H9 (cell line): Measurements from ENCODE around the gene TP53TG5. TPM values are rescaled to one million over a fixed set of nuclear protein-coding genes. Genes with fewer than 3 reads are reported as not detected.

Experiments
- DNase-seq: peaks from one replicate; pipeline ENCODE4 v3.0.0-alpha.2; 2017
- H2AFZ ChIP-seq: one replicate; pipeline ENCODE4 v1.6.1; 2013; ENCODE audit warnings: mild to moderate bottlenecking, low read length, control low read depth, moderate library complexity
- H2AK5ac ChIP-seq: 2 replicates; pipeline ENCODE4 v1.6.1; 2013; ENCODE audit warnings: low read length, control low read depth, mixed read lengths; ENCODE audit not compliant: insufficient read length
- H2BK120ac ChIP-seq: one replicate; pipeline ENCODE4 v1.6.1; 2013; ENCODE audit warnings: low read depth, mild to moderate bottlenecking, low read length, control low read depth, inconsistent platforms; ENCODE audit not compliant: poor library complexity, severe bottlenecking
- H2BK12ac ChIP-seq: 2 replicates; pipeline ENCODE4 v1.6.1; 2013; ENCODE audit warnings: low read length, control low read depth, mixed read lengths, low read depth; ENCODE audit not compliant: insufficient read length
- H2BK15ac ChIP-seq: 2 replicates; pipeline ENCODE4 v1.6.1; 2013; ENCODE audit warnings: low read depth, low read length, control low read depth
- H2BK20ac ChIP-seq: one replicate; pipeline ENCODE4 v1.6.1; 2013; ENCODE audit warnings: low read depth, mild to moderate bottlenecking, low read length, control low read depth, inconsistent platforms; ENCODE audit not compliant: poor library complexity, severe bottlenecking
- H2BK5ac ChIP-seq: 2 replicates; pipeline ENCODE4 v1.6.1; 2013; ENCODE audit warnings: low read length, control low read depth, mixed read lengths; ENCODE audit not compliant: insufficient read length
- H3K14ac ChIP-seq: 2 replicates; pipeline ENCODE4 v1.6.1; 2013; ENCODE audit warnings: low read length, control low read depth; ENCODE audit not compliant: insufficient read depth
- H3K18ac ChIP-seq: 2 replicates; pipeline ENCODE4 v1.6.1; 2013; ENCODE audit warnings: low read depth, mild to moderate bottlenecking, mixed read lengths, low read length, control low read depth; ENCODE audit not compliant: insufficient read length
- H3K23ac ChIP-seq: 2 replicates; pipeline ENCODE4 v1.6.1; 2013; ENCODE audit warnings: low read length, control low read depth, mixed read lengths, low read depth; ENCODE audit not compliant: insufficient read length
- H3K23me2 ChIP-seq: 2 replicates; pipeline ENCODE4 v1.6.1; 2013; ENCODE audit warnings: low read depth, mild to moderate bottlenecking, mixed read lengths, low read length, control low read depth; ENCODE audit not compliant: insufficient read length, poor library complexity, severe bottlenecking
- H3K27ac ChIP-seq: 2 replicates; pipeline ENCODE4 v1.5.1; 2013; ENCODE audit warnings: low read length, control low read depth, mixed read lengths, low read depth; ENCODE audit not compliant: insufficient read length
- H3K27me3 ChIP-seq: 2 replicates; pipeline ENCODE4 v1.6.1; 2013; ENCODE audit warnings: low read length, control low read depth, inconsistent platforms; ENCODE audit not compliant: insufficient read depth
- H3K4ac ChIP-seq: 2 replicates; pipeline ENCODE4 v1.6.1; 2013; ENCODE audit warnings: low read depth, mild to moderate bottlenecking, control low read depth, inconsistent platforms, low read length, moderate library complexity
- H3K4me1 ChIP-seq: 2 replicates; pipeline ENCODE4 v1.6.1; 2013; ENCODE audit warnings: low read length, control low read depth, inconsistent platforms; ENCODE audit not compliant: insufficient read depth
- H3K4me2 ChIP-seq: 2 replicates; pipeline ENCODE4 v1.6.1; 2013; ENCODE audit warnings: low read length, control low read depth, mixed read lengths; ENCODE audit not compliant: insufficient read length, insufficient read depth
- H3K56ac ChIP-seq: 2 replicates; pipeline ENCODE4 v1.6.1; 2013; ENCODE audit warnings: low read depth, mild to moderate bottlenecking, mixed read lengths, low read length, control low read depth; ENCODE audit not compliant: insufficient read length
- H3K79me1 ChIP-seq: 2 replicates; pipeline ENCODE4 v1.6.1; 2013; ENCODE audit warnings: low read depth, mild to moderate bottlenecking, moderate library complexity, low read length, control low read depth, inconsistent platforms; ENCODE audit not compliant: insufficient read depth, poor library complexity, severe bottlenecking
- H3K79me2 ChIP-seq: 2 replicates; pipeline ENCODE4 v1.6.1; 2013; ENCODE audit warnings: low read length, control low read depth, inconsistent platforms; ENCODE audit not compliant: insufficient read depth
- H3K9ac ChIP-seq: 2 replicates; pipeline ENCODE4 v1.6.1; 2013; ENCODE audit warnings: low read length, control low read depth, mixed read lengths; ENCODE audit not compliant: insufficient read length; ENCODE audit errors: extremely low read depth
- H3K9me3 ChIP-seq: one replicate; pipeline ENCODE4 v1.6.1; 2013; ENCODE audit warnings: low read depth, low read length, inconsistent platforms; ENCODE audit not compliant: control insufficient read depth
- H3T11ph ChIP-seq: one replicate; pipeline ENCODE4 v1.6.1; 2013; ENCODE audit warnings: mild to moderate bottlenecking, low read length, control low read depth, inconsistent platforms
- H4K20me1 ChIP-seq: one replicate; pipeline ENCODE4 v1.6.1; 2013; ENCODE audit not compliant: control insufficient read depth, insufficient read length, insufficient read depth
- H4K5ac ChIP-seq: 2 replicates; pipeline ENCODE4 v1.6.1; 2013; ENCODE audit warnings: low read depth, mild to moderate bottlenecking, mixed read lengths, low read length, control low read depth; ENCODE audit not compliant: insufficient read length
- H4K8ac ChIP-seq: replicated peaks from 2 replicates; pipeline ENCODE4 v1.6.1; 2013; ENCODE audit warnings: low read length, control low read depth, mixed read lengths, low read depth; ENCODE audit not compliant: insufficient read length
- H4K91ac ChIP-seq: 2 replicates; pipeline ENCODE4 v1.6.1; 2013; ENCODE audit warnings: low read depth, mild to moderate bottlenecking, moderate library complexity, mixed read lengths, low read length, control low read depth; ENCODE audit not compliant: insufficient read length
- H3K27ac Mint-ChIP-seq, 3 experiments: 2 replicates in 2 of 3; 3 replicates in 1 of 3; pipeline ENCODE4 v1.8.0; 2020 to 2021; ENCODE audit warnings: mixed read lengths in 3 of 3, mild to moderate bottlenecking in 1 of 3, moderate library complexity in 1 of 3
- H3K27me3 Mint-ChIP-seq: 2 replicates; pipeline ENCODE4 v1.8.0; 2021; ENCODE audit warnings: low read depth, mild to moderate bottlenecking, moderate library complexity, mixed read lengths
- H3K36me3 Mint-ChIP-seq, 3 experiments: 2 replicates in 2 of 3; 3 replicates in 1 of 3; pipeline ENCODE4 v1.8.0; 2020 to 2021; ENCODE audit warnings: low read depth in 3 of 3, mixed read lengths in 3 of 3; ENCODE audit not compliant: insufficient read depth in 1 of 3
- H3K4me1 Mint-ChIP-seq, 2 experiments: 2 replicates each; pipeline ENCODE4 v1.8.0; 2020; ENCODE audit warnings: mixed read lengths in 2 of 2
- H3K4me3 Mint-ChIP-seq, 2 experiments: 2 replicates in 1 of 2; 3 replicates in 1 of 2; pipeline ENCODE4 v1.8.0; 2020 to 2021; ENCODE audit warnings: mild to moderate bottlenecking in 2 of 2, mixed read lengths in 2 of 2, moderate library complexity in 1 of 2
- H3K9me3 Mint-ChIP-seq, 2 experiments: 2 replicates in 1 of 2; 3 replicates in 1 of 2; pipeline ENCODE4 v1.8.0; 2020; ENCODE audit warnings: mild to moderate bottlenecking in 2 of 2, mixed read lengths in 2 of 2, moderate library complexity in 1 of 2
- CTCF ChIP-seq: fragments of 200-600 bp; sonication (generic); conservative IDR thresholded peaks from 3 replicates; pipeline ENCODE4 v1.8.0; 2021; ENCODE audit warnings: antibody characterized with exemption, mild to moderate bottlenecking
- WGBS: extraction: QIAGEN DNeasy Blood & Tissue Kit; methylation state at CpG from one replicate; pipeline ENCODE4 v1.1.7; 2013; ENCODE audit warnings: missing lambda C conversion rate, low lambda C conversion rate, mixed read lengths; ENCODE audit not compliant: insufficient read length; ENCODE audit errors: extremely low coverage; 5-methylcytosine and 5-hydroxymethylcytosine counted together
- total RNA-seq: library from RNA; stranded (reverse); gene quantifications from 2 replicates; pipeline ENCODE4 v1.2.1, GENCODE V29; 2021

The TP53TG5 gene
- total RNA-seq, 1 experiment from 2014 or later, result not detected

- no peaks in the 10 kb centered on the region for H3K4me1 Mint-ChIP-seq
- H3K56ac ChIP-seq, result no peak overlapping the region
- no peak overlapping the region for H4K91ac ChIP-seq
- H2BK5ac ChIP-seq, result no peak overlapping the region
- H2AFZ ChIP-seq, result no peak overlapping the region
- no peak overlapping the region for H3K4me3 Mint-ChIP-seq
- no peak overlapping the region for H3K9ac ChIP-seq
- no peak overlapping the region for H3K4me2 ChIP-seq
- no peak overlapping the region for H2BK12ac ChIP-seq
- no peak overlapping the region for H3K27ac ChIP-seq
- no peak overlapping the region for H3K23ac ChIP-seq
- no peak overlapping the region for H4K5ac ChIP-seq
- no peaks in the 10 kb centered on the region for H3K23me2 ChIP-seq
- H2BK20ac ChIP-seq, result no peak overlapping the region
- no peak overlapping the region for H2BK15ac ChIP-seq
- no peak overlapping the region for H3K27ac Mint-ChIP-seq
- H4K8ac ChIP-seq, result no peak overlapping the region
- H3K9me3 Mint-ChIP-seq, result peaks cover 33 to 35% of the 10 kb centered on the region in 2 experiments
- H3K27me3 Mint-ChIP-seq, result peaks cover 23% of the 10 kb centered on the region
- TF ChIP-seq CTCF, result no peak
- H3K9me3 ChIP-seq, result no peaks in the 10 kb centered on the region
- no peak overlapping the region for H2BK120ac ChIP-seq
- no peak for DNase-seq
- no peaks in the 10 kb centered on the region for H3K79me1 ChIP-seq
- no CpG with 5 or more reads among the region's 1 CpG for WGBS
- no peaks in the 10 kb centered on the region for H3K27me3 ChIP-seq
- no peak overlapping the region for H3T11ph ChIP-seq
- H3K4ac ChIP-seq, result no peak overlapping the region
- no peak overlapping the region for H3K18ac ChIP-seq
- H4K20me1 ChIP-seq, result no peaks in the 10 kb centered on the region
- H3K14ac ChIP-seq, result no peak overlapping the region
- H3K79me2 ChIP-seq, result no peaks in the 10 kb centered on the region
- no peak overlapping the region for H2AK5ac ChIP-seq
- no peaks in the 10 kb centered on the region for H3K4me1 ChIP-seq
- H3K36me3 Mint-ChIP-seq, result peaks cover 7 to 25% (median 19%) of the 10 kb centered on the region in 3 experiments; a peak in 6 of 7 replicates
Observed at GRCh38 chr20:45399018-45399417, 20.9 kb upstream of the TP53TG5 start.
